SU-DHL-6 (cell line): ENCODE results near the gene MOSPD2.

ENCODE experiments used
- H2AFZ ChIP-seq: fragments of 200-600 bp; sonication (generic); 2 replicates; pipeline ENCODE4 v1.6.1; 2014; ENCODE audit warnings: low read depth, mild to moderate bottlenecking, moderate library complexity, mixed read lengths, antibody characterized with exemption, low read length; ENCODE audit not compliant: severe bottlenecking
- H3F3A ChIP-seq: fragments of 200-600 bp; shearing (Covaris generic); 2 replicates; pipeline ENCODE4 v1.6.0; 2016; ENCODE audit warnings: antibody characterized with exemption, mild to moderate bottlenecking; ENCODE audit not compliant: insufficient read depth
- H3K27ac ChIP-seq: fragments of 200-600 bp; sonication (generic); 2 replicates; pipeline ENCODE4 v1.5.1; 2016; ENCODE audit warnings: low read depth, mild to moderate bottlenecking, low read length, moderate library complexity, mixed read lengths
- H3K27me3 ChIP-seq: fragments of 200-600 bp; sonication (generic), shearing (Covaris generic); 2 replicates; pipeline ENCODE4 v1.6.0; 2014; ENCODE audit warnings: mild to moderate bottlenecking, low read length
- H3K36me3 ChIP-seq: fragments of 200-600 bp; sonication (generic); 2 replicates; pipeline ENCODE4 v1.6.1; 2014; ENCODE audit warnings: mild to moderate bottlenecking, low read length, mixed read lengths
- H3K4me2 ChIP-seq: fragments of 300-600, 200-600 bp; shearing (Covaris generic), sonication (generic); 2 replicates; pipeline ENCODE4 v1.6.0; 2014; ENCODE audit warnings: low read length, low read depth, mild to moderate bottlenecking; ENCODE audit not compliant: poor library complexity, severe bottlenecking
- H3K4me3 ChIP-seq: fragments of 200-600 bp; sonication (generic); 2 replicates; pipeline ENCODE4 v1.5.1; 2014; ENCODE audit warnings: antibody characterized with exemption, low read length, mild to moderate bottlenecking, mixed read lengths; ENCODE audit not compliant: insufficient read depth, poor library complexity, severe bottlenecking
- H3K79me2 ChIP-seq: fragments of 200-600 bp; sonication (generic); 2 replicates; pipeline ENCODE4 v1.6.1; 2014; ENCODE audit warnings: mild to moderate bottlenecking, low read length, moderate library complexity; ENCODE audit not compliant: insufficient read depth
- H3K9ac ChIP-seq: fragments of 200-600 bp; sonication (generic); 2 replicates; pipeline ENCODE4 v1.7.0; 2014; ENCODE audit warnings: mild to moderate bottlenecking, low read length
- H3K9me2 ChIP-seq: fragments of 200-600 bp; sonication (generic); replicated peaks from 2 replicates; pipeline ENCODE4 v1.6.1; 2014; ENCODE audit warnings: low read length; ENCODE audit not compliant: insufficient read depth
- H3K9me3 ChIP-seq: fragments of 200-600 bp; sonication (generic); 2 replicates; pipeline ENCODE4 v1.6.1; 2014; ENCODE audit warnings: low read length, mixed read lengths; ENCODE audit not compliant: insufficient read depth
- H4K20me1 ChIP-seq: fragments of 200-600 bp; sonication (generic); 2 replicates; pipeline ENCODE4 v1.6.1; 2014; ENCODE audit warnings: low read depth, mild to moderate bottlenecking, antibody characterized with exemption, low read length, moderate library complexity, mixed read lengths
- EZH2phosphoT487 ChIP-seq: fragments of 200-600 bp; sonication (generic), shearing (Covaris generic); conservative IDR thresholded peaks from 2 replicates; pipeline ENCODE4 v1.6.1; 2018; ENCODE audit warnings: mild to moderate bottlenecking, antibody characterized with exemption, low read length, moderate library complexity, mixed read lengths
- TF ChIP-seq, protein P1 (sequence below): fragments of 200-600 bp; sonication (generic); IDR thresholded peaks from one replicate; pipeline ENCODE4 v1.5.1; 2017; ENCODE audit warnings: antibody characterized with exemption, mild to moderate bottlenecking, low read length, moderate library complexity; ENCODE audit not compliant: insufficient read depth, poor library complexity, severe bottlenecking

Gene MOSPD2

DNA sequence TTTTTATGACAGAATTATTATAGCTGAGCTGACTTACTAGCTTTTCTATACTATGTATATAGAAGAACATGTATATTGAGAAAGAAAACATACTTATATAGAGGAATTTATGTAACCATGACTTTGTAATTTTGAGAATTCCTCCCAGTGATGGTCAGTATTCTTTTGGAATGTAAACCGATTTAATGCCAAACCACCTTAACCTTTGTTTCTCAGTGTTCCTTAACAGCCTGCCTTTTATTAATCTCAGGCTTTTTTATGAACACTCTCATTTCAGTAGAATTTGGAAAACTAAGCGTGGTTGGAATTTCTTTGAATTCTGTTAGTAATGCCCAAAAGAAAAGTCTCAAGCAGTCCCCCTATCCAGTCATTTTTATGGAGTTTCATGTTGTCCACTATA is 47.0 kb downstream of the MOSPD2 start:
- no peaks in the 10 kb centered on the region for H3K36me3 ChIP-seq
- H3F3A ChIP-seq, result no peaks in the 10 kb centered on the region
- TF ChIP-seq, protein P1, sequence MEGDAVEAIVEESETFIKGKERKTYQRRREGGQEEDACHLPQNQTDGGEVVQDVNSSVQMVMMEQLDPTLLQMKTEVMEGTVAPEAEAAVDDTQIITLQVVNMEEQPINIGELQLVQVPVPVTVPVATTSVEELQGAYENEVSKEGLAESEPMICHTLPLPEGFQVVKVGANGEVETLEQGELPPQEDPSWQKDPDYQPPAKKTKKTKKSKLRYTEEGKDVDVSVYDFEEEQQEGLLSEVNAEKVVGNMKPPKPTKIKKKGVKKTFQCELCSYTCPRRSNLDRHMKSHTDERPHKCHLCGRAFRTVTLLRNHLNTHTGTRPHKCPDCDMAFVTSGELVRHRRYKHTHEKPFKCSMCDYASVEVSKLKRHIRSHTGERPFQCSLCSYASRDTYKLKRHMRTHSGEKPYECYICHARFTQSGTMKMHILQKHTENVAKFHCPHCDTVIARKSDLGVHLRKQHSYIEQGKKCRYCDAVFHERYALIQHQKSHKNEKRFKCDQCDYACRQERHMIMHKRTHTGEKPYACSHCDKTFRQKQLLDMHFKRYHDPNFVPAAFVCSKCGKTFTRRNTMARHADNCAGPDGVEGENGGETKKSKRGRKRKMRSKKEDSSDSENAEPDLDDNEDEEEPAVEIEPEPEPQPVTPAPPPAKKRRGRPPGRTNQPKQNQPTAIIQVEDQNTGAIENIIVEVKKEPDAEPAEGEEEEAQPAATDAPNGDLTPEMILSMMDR, result no peak
- TF ChIP-seq EZH2phosphoT487, result no peak
- H3K4me3 ChIP-seq, result no peak overlapping the region
- H3K79me2 ChIP-seq, result no peaks in the 10 kb centered on the region
- H3K9ac ChIP-seq, result no peak overlapping the region
- no peaks in the 10 kb centered on the region for H3K9me3 ChIP-seq
- H3K27ac ChIP-seq, result no peak overlapping the region
- H2AFZ ChIP-seq, result no peak overlapping the region
- H3K9me2 ChIP-seq, result no peaks in the 10 kb centered on the region
- no peaks in the 10 kb centered on the region for H4K20me1 ChIP-seq
- H3K27me3 ChIP-seq, result no peaks in the 10 kb centered on the region
- no peak overlapping the region for H3K4me2 ChIP-seq

DNA sequence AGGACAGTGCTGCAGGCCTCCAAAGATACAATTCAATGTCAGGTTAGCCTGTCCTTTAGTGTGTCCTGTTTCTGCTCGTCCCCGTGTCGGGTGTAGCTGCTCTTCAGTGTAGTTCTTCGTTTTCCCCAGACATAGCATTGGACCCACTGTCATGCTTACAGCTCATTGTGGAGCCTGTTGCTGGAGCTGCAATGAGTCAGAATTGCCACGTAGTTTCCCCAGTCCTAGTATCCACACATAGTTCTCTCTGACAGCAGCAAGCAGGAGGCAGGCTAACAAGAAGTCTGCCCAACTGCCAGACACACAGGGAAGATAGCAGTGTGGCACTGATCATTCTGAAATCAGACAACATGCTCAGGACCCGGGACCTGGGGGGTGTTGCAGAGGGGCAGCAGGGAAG is 49.2 kb downstream of the MOSPD2 start:
- no peak overlapping the region for H3K4me2 ChIP-seq
- H3K9me3 ChIP-seq, result no peaks in the 10 kb centered on the region
- H4K20me1 ChIP-seq, result no peaks in the 10 kb centered on the region
- no peak overlapping the region for H3K9ac ChIP-seq
- no peak for TF ChIP-seq EZH2phosphoT487
- TF ChIP-seq, protein P1, result no peak
- no peaks in the 10 kb centered on the region for H3F3A ChIP-seq
- no peaks in the 10 kb centered on the region for H3K27me3 ChIP-seq
- H3K36me3 ChIP-seq, result no peaks in the 10 kb centered on the region
- H3K4me3 ChIP-seq, result no peak overlapping the region
- H3K27ac ChIP-seq, result no peak overlapping the region
- H3K79me2 ChIP-seq, result no peaks in the 10 kb centered on the region
- H2AFZ ChIP-seq, result no peak overlapping the region
- no peaks in the 10 kb centered on the region for H3K9me2 ChIP-seq

DNA sequence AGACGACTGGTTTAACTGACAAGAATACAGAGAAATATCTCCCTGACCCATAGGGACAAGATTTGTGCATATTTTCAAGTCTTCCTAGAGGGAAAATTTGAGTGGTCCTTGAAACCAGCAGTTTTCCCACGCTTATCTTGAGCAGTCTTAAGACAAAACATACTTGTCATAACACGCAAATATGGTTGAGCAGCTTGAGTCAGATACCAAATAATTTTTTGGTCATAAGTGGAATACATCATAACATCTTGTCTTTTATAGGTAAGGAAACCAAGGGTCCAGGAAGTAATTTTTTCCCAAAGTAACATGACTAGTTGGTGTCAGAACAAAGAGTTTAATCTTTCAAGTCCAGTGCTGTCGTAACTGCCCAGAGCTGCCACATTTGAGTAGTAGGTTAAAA is 50.5 kb downstream of the MOSPD2 start:
- Histone ChIP-seq H3K36me3 (no peaks in the 10 kb centered on the region), H3K4me2 (no peak overlapping the region), H3K79me2 (no peaks in the 10 kb centered on the region)

More for the DNA sequence above, 50.5 kb downstream of the MOSPD2 start:
- H3K9ac ChIP-seq, result no peak overlapping the region
- TF ChIP-seq, protein P1, result no peak
- TF ChIP-seq EZH2phosphoT487, result no peak
- H3K27ac ChIP-seq, result no peak overlapping the region
- no peaks in the 10 kb centered on the region for H3K9me2 ChIP-seq
- no peak overlapping the region for H3K4me3 ChIP-seq
- H4K20me1 ChIP-seq, result no peaks in the 10 kb centered on the region
- no peaks in the 10 kb centered on the region for H3K27me3 ChIP-seq
- H3K9me3 ChIP-seq, result no peaks in the 10 kb centered on the region
- no peak overlapping the region for H2AFZ ChIP-seq
- no peaks in the 10 kb centered on the region for H3F3A ChIP-seq
